ENCODE measurements around the gene SPATA24.

DNA sequence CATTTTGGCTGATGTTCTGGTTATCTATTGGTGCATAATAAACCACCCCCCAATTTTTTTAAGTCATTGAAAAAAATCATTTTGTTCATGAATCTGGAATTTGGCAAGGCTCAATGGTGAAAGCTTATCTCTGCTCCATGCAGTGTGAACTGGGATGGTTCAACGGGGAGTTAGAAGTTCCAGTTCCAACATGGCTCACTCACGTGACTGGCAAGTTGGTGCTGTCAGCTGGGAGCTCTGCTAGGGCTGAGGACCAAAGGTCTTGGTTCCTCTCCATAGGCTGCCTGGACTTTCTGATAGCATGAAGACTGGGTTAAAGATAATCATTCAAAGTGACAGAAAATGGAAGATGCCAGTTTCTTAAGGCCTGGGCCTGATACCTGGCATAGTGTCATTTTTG lies 3.1 kb upstream of the SPATA24 start:
- TF ChIP-seq NFRKB (IDR thresholded peaks at IDR 0.05) (no peak), BHLHE40 (IDR thresholded peaks at IDR 0.05; ENCODE audit: borderline replicate concordance) (no peak), TARDBP (IDR thresholded peaks at IDR 0.05) (no peak), LEF1 (IDR thresholded peaks at IDR 0.05; ENCODE audit: borderline replicate concordance) (no peak), SUZ12 (IDR thresholded peaks at IDR 0.05) (no peak), ELF4 (IDR thresholded peaks at IDR 0.05) (no peak), CTBP1 (IDR thresholded peaks at IDR 0.05; ENCODE audit: borderline replicate concordance) (no peak)
- TF ChIP-seq, protein P1, sequence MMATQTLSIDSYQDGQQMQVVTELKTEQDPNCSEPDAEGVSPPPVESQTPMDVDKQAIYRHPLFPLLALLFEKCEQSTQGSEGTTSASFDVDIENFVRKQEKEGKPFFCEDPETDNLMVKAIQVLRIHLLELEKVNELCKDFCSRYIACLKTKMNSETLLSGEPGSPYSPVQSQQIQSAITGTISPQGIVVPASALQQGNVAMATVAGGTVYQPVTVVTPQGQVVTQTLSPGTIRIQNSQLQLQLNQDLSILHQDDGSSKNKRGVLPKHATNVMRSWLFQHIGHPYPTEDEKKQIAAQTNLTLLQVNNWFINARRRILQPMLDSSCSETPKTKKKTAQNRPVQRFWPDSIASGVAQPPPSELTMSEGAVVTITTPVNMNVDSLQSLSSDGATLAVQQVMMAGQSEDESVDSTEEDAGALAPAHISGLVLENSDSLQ (IDR thresholded peaks at IDR 0.05): no peak
